ENCODE data around the gene MAPRE2. TPM values are rescaled to one million over a fixed set of nuclear protein-coding genes. Genes with fewer than 3 reads are reported as not detected.
"Not testable (repeated sequence)": the region's sequence is repeated elsewhere in the genome, so short reads cannot be mapped to it uniquely, and the experiment has no call there.

MAPRE2 gene
- total RNA-seq, 1 experiment from 2014 or later = 9.1 TPM

DNA sequence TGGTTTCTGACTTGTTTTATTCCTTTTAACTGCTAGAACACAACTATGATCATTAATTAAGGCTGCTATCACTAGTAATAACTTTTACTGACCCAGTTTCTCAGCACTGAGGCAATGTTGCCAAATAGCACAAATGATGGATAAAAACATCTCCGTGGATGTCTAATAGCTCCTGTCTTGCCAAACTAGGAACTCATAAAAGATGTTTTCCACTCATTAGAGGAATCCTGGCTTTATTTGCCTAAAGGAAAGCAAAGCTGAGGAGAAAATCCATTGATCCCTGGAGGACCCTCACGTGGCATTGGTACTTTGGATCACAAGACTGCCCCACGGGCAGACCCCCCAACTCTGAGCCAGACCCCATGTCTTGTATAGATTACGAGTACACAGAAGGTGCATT, 103.5 kb downstream of the MAPRE2 start:
- no peaks in the 10 kb centered on the region for H3K27me3 ChIP-seq (ENCODE audit: insufficient read depth, low read depth)
- H3K9me3 ChIP-seq (ENCODE audit: insufficient read depth, low read depth) = no peaks in the 10 kb centered on the region
- H3K4me1 ChIP-seq (replicated peaks; ENCODE audit: insufficient read depth) = no peaks in the 10 kb centered on the region
- intact Hi-C loops (cut with micrococcal nuclease; ENCODE audit: unreplicated experiment) = loop anchor here (1.0 to 5.0 kb wide), 3 partner anchors 138 to 278 kb away; no protein-coding TSS in a partner anchor
- no peak for TF ChIP-seq CTCF (conservative IDR thresholded peaks at IDR 0.05)
- no peak for TF ChIP-seq EZH2 (IDR thresholded peaks at IDR 0.05; ENCODE audit: low read depth)
- no peaks in the 10 kb centered on the region for H3K36me3 ChIP-seq (ENCODE audit: low read depth)
- H3K79me2 ChIP-seq (ENCODE audit: low read depth) = no peaks in the 10 kb centered on the region
- ChIA-PET POLR2A (ENCODE audit: unreplicated experiment) (interaction anchor here (0.7 kb wide), 1 partner anchor 1429 kb away, joined by 6 read pairs; no protein-coding TSS in a partner anchor), CTCF (no interaction called here)
- no peak overlapping the region for H2AFZ ChIP-seq
- H3K4me2 ChIP-seq = no peak overlapping the region
- no peaks in the 10 kb centered on the region for H3K9me2 ChIP-seq (ENCODE audit: insufficient read depth)
- DNase-seq = no peak
- BruUV-seq (replicated peaks) = no TSS peak
- no peaks in the 10 kb centered on the region for H3F3A ChIP-seq (ENCODE audit: insufficient read depth, low read depth)
- no peak overlapping the region for H3K4me3 ChIP-seq
- no peak overlapping the region for H3K27ac ChIP-seq
- no peaks in the 10 kb centered on the region for H4K20me1 ChIP-seq (ENCODE audit: insufficient read depth)

- CTCF ChIA-PET; H3K27me3 ChIP-seq (ENCODE audit: insufficient read depth, low read depth); POLR2A ChIA-PET (ENCODE audit: unreplicated experiment); H2AFZ ChIP-seq; DNase-seq; BruUV-seq (replicated peaks); H3K27ac ChIP-seq; H3K79me2 ChIP-seq (ENCODE audit: low read depth); H3K36me3 ChIP-seq (ENCODE audit: low read depth); H3K4me3 ChIP-seq; intact Hi-C loops (cut with micrococcal nuclease; ENCODE audit: unreplicated experiment); H4K20me1 ChIP-seq (ENCODE audit: insufficient read depth); H3F3A ChIP-seq (ENCODE audit: insufficient read depth, low read depth); H3K9me2 ChIP-seq (ENCODE audit: insufficient read depth); H3K9me3 ChIP-seq (ENCODE audit: insufficient read depth, low read depth); H3K4me1 ChIP-seq (replicated peaks; ENCODE audit: insufficient read depth); H3K4me2 ChIP-seq: not testable (repeated sequence)
Measured at GRCh38 chr18:35150195-35150594, 109.0 kb downstream of the MAPRE2 start.

- H3K4me3 ChIP-seq = no peak overlapping the region
- no peaks in the 10 kb centered on the region for H3K9me2 ChIP-seq (ENCODE audit: insufficient read depth)
- CTCF ChIA-PET = no interaction called here
- H4K20me1 ChIP-seq (ENCODE audit: insufficient read depth) = no peaks in the 10 kb centered on the region
- H3K27me3 ChIP-seq (ENCODE audit: insufficient read depth, low read depth) = no peaks in the 10 kb centered on the region
- H3K4me1 ChIP-seq (replicated peaks; ENCODE audit: insufficient read depth) = no peaks in the 10 kb centered on the region
- BruUV-seq (replicated peaks) = no TSS peak
- H3F3A ChIP-seq (ENCODE audit: insufficient read depth, low read depth) = no peaks in the 10 kb centered on the region
- H2AFZ ChIP-seq = no peak overlapping the region
- no peaks in the 10 kb centered on the region for H3K79me2 ChIP-seq (ENCODE audit: low read depth)
- no peaks in the 10 kb centered on the region for H3K36me3 ChIP-seq (ENCODE audit: low read depth)
- TF ChIP-seq CTCF (conservative IDR thresholded peaks at IDR 0.05) (no peak), EZH2 (IDR thresholded peaks at IDR 0.05; ENCODE audit: low read depth) (no peak)
- no peaks in the 10 kb centered on the region for H3K9me3 ChIP-seq (ENCODE audit: insufficient read depth, low read depth)
- intact Hi-C loops (cut with micrococcal nuclease; ENCODE audit: unreplicated experiment) = no loop called here
- no peak for DNase-seq
- POLR2A ChIA-PET (ENCODE audit: unreplicated experiment) = no interaction called here
- H3K27ac ChIP-seq = no peak overlapping the region
- no peak overlapping the region for H3K4me2 ChIP-seq
Measured at GRCh38 chr18:35153609-35154272, 112.5 kb downstream of the MAPRE2 start.

Data from PC-9 (cell line).